Esophagus squamous epithelium (tissue), 5 donors: ENCODE measurements around the gene NDUFC1. TPM values are rescaled to one million over a fixed set of nuclear protein-coding genes. Genes with fewer than 3 reads are reported as not detected.

ENCODE experiments used
- DNase-seq: peaks from one replicate; lab custom pipeline; 2025; lab: John Stamatoyannopoulos, UW
- H3K27ac ChIP-seq, 4 donors: fragments of 200-600 bp; sonication (generic); one replicate each; pipeline ENCODE4 v1.5.1; 2016 to 2019; ENCODE audit warnings: mild to moderate bottlenecking in 1 of 4
- H3K27me3 ChIP-seq, 4 donors: fragments of 200-600 bp; sonication (generic); 1 replicate in 3 of 4; 2 replicates in 1 of 4; pipeline versions ENCODE4 v1.5.1 to v1.6.0; 2017 to 2021; ENCODE audit warnings: antibody characterized with exemption in 1 of 4
- H3K36me3 ChIP-seq, 3 donors: fragments of 200-600 bp; sonication (generic); one replicate each; pipeline ENCODE4 v1.5.1; 2016 to 2019
- H3K4me1 ChIP-seq, 3 donors: fragments of 200-600 bp; sonication (generic); one replicate each; pipeline ENCODE4 v1.5.1; 2017 to 2019
- H3K4me3 ChIP-seq, 4 donors: fragments of 200-600 bp; sonication (generic); 1 replicate in 3 of 4; 2 replicates in 1 of 4; pipeline ENCODE4 v1.5.1; 2016 to 2019; ENCODE audit warnings: mild to moderate bottlenecking in 2 of 4, moderate library complexity in 1 of 4
- H3K9me3 ChIP-seq, 3 donors: fragments of 200-600 bp; sonication (generic); one replicate each; pipeline ENCODE4 v1.5.1; 2016 to 2019
- POLR2A ChIP-seq, 4 donors: fragments of 450-650 bp; IDR thresholded peaks; one replicate each; pipeline ENCODE4 v1.6.1; 2017; ENCODE audit warnings: antibody characterized with exemption in 4 of 4, mild to moderate bottlenecking in 4 of 4, moderate library complexity in 3 of 4
- WGBS, 2 donors: methylation state at CpG; one replicate each; pipeline ENCODE4 v1.1.5; 2018; 5-methylcytosine and 5-hydroxymethylcytosine counted together
- intact Hi-C: fragments of 100-400 bp; cut with DNase I; formaldehyde crosslinking; loops from one replicate; pipeline ENCODE4 v1.15.0; 2022
- total RNA-seq, 4 donors: library from RNA; depleted of rRNA; stranded (reverse); fragments of >200 nt; gene quantifications; one replicate each; pipeline ENCODE4 v1.1.0, GENCODE V29; 2016
- TF ChIP-seq, protein P1 (sequence below), 6 experiments: fragments of 450-650 bp in 4 of 6; fragments of 200-600 bp in 2 of 6; sonication (generic) in 2 of 6; IDR thresholded peaks; one replicate each; pipeline ENCODE4 v1.5.1; 2016 to 2019; ENCODE audit warnings: antibody characterized with exemption in 6 of 6, mild to moderate bottlenecking in 4 of 6, moderate library complexity in 4 of 6
- donor health status: DM: yes; HTN: yes; CAD: no.

NDUFC1 gene
- total RNA-seq, 4 donors from 2014 or later = 24.6 to 57.5 (median 40.9) TPM

GRCh38 chr4:139282721-139283075 lies 19.6 kb downstream of the NDUFC1 start:
- TF ChIP-seq POLR2A (IDR thresholded peaks at IDR 0.05) = no peak
- TF ChIP-seq, protein P1, sequence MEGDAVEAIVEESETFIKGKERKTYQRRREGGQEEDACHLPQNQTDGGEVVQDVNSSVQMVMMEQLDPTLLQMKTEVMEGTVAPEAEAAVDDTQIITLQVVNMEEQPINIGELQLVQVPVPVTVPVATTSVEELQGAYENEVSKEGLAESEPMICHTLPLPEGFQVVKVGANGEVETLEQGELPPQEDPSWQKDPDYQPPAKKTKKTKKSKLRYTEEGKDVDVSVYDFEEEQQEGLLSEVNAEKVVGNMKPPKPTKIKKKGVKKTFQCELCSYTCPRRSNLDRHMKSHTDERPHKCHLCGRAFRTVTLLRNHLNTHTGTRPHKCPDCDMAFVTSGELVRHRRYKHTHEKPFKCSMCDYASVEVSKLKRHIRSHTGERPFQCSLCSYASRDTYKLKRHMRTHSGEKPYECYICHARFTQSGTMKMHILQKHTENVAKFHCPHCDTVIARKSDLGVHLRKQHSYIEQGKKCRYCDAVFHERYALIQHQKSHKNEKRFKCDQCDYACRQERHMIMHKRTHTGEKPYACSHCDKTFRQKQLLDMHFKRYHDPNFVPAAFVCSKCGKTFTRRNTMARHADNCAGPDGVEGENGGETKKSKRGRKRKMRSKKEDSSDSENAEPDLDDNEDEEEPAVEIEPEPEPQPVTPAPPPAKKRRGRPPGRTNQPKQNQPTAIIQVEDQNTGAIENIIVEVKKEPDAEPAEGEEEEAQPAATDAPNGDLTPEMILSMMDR (IDR thresholded peaks at IDR 0.05) = no peak
- peaks cover 11 to 18% (median 12%) of the 10 kb centered on the region in 3 donors for H3K4me1 ChIP-seq
- no peak overlapping the region for H3K4me3 ChIP-seq
- H3K27me3 ChIP-seq = peaks cover 0 to 35% (median 4%) of the 10 kb centered on the region in 4 donors
- peaks cover 0 to 9% (median 0%) of the 10 kb centered on the region in 3 donors for H3K36me3 ChIP-seq
- no peaks in the 10 kb centered on the region for H3K9me3 ChIP-seq
- intact Hi-C loops = no loop called here
- no peak overlapping the region for H3K27ac ChIP-seq
- DNase-seq = no peak

- no peak for DNase-seq
- Histone ChIP-seq H3K4me3 (no peak overlapping the region), H3K9me3 (no peaks in the 10 kb centered on the region), H3K27me3 (peaks cover 0 to 40% (median 4%) of the 10 kb centered on the region in 4 donors), H3K27ac (no peak overlapping the region), H3K36me3 (peaks cover 0 to 4% (median 0%) of the 10 kb centered on the region in 3 donors), H3K4me1 (peaks cover 11 to 18% (median 12%) of the 10 kb centered on the region in 3 donors)
- intact Hi-C loops = no loop called here
- WGBS, 2 donors = 60 to 67% methylated on average over 7 of the region's 7 CpGs
- TF ChIP-seq POLR2A (IDR thresholded peaks at IDR 0.05) = no peak
- TF ChIP-seq, protein P1 (IDR thresholded peaks at IDR 0.05) = no peak
Measured at GRCh38 chr4:139282065-139282720, 20.1 kb downstream of the NDUFC1 start.

DNA sequence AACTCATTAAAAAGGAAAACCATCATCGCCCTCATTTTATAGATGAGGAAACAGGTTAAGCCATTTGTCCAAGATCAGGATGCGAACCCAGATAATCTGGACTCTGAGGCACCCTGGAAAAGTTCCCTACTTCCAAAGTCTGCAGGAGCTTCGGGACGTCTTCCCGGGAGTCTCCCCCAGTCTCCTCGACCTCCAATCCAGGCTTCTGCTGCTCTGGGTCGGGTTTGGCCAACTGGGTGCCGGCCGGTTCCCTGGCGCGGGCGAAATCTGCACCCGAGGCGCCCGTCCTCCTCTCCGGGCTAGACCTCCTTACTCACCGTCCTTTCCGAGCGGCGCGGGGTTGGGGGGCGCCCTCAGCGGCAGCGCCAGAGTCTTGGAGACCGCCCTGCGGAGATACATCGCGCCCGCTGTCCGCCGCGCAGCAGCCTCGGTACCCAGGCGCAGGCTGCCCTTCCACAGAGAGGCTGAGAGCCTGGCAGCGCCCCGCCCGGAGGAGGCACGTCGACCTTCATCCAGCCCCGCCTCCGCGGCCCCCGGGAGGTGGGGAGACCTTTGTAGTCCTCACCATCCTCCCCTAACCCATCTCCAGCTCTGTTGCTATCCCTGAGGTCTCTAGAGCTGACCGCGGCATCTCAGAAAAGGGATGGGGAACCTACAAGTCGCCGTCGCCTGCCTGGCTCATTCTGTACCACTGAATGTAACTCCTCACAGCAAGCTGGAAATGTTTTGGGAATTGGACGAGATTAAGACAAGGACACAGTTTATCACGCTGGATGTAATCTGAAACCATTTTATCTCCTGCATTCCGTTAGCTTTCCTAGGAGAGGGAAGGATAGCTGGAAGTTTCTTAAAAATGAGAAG lies 22.3 kb downstream of the NDUFC1 start, which contains the start of gene MGARP:
Gene MGARP (minus strand): TSS at position 466 of the 861 bp plus-strand sequence. CDS start 67 bp downstream, at position 399.
- H3K9me3 ChIP-seq = no peaks in the 10 kb centered on the region
- intact Hi-C loops = no loop called here
- TF ChIP-seq POLR2A (IDR thresholded peaks at IDR 0.05) = no peak
- TF ChIP-seq, protein P1 (IDR thresholded peaks at IDR 0.05) = no peak
- no peaks in the 10 kb centered on the region for H3K36me3 ChIP-seq
- 16 to 38% methylated on average over 9 to 33 of the region's 51 CpGs for WGBS, 2 donors
- DNase-seq = no peak
- H3K27me3 ChIP-seq = peaks cover 0 to 50% (median 4%) of the 10 kb centered on the region in 4 donors
- H3K4me1 ChIP-seq = peaks cover 11 to 18% (median 12%) of the 10 kb centered on the region in 3 donors
- peak within 1 kb of the TSS; percentile 31 to 70 (median 50) for H3K4me3 ChIP-seq
- H3K27ac ChIP-seq = no peak within 1 kb of the TSS

DNA sequence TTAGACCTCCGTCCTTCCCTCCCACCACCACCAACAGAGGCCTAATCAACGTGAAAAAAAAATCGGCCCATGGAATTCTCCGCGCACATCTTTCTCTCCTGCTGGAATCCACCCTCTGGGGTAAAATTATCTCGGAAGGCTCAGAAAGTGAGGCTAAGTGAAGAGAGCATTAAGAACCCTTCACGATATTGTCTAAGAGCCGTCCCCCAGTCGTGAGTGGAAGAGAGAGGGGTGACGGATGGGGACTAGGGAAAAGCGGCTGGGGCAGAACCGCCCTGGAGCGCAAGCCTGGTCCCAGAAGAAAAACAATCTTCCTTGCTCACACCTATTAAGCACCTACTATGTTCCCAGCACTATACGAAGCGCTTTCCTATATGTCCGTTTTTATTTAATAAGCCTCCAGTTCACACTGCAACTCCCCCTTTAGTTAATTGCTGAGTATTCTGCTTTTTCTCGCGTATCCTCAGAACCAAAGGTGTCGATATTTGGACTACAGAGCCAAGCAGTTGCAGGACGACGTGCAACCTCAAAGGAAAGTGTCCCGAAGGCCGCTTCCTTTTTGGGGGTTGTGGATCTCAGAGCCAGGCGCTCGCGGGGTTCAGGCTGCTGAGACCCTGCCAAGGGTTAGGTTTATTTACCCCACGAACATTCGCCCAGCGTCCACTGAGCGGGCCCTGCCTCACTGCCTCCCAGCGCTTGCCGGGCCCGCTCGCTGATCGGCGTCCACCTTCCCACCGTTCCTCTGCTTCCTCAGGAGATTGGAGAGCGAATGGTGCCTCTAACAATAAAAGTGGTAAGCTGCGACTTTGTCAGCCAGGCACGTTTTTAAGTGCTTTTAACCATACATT lies 23.1 kb downstream of the NDUFC1 start:
- TF ChIP-seq, protein P1 (IDR thresholded peaks at IDR 0.05) = no peak
- no peak for TF ChIP-seq POLR2A (IDR thresholded peaks at IDR 0.05)
- Histone ChIP-seq H3K4me1 (peaks cover 11 to 18% (median 12%) of the 10 kb centered on the region in 3 donors), H3K4me3 (peak overlapping the region; percentile 31 to 70 (median 50)), H3K27me3 (peaks cover 0 to 50% (median 4%) of the 10 kb centered on the region in 4 donors), H3K36me3 (no peaks in the 10 kb centered on the region), H3K9me3 (no peaks in the 10 kb centered on the region), H3K27ac (no peak overlapping the region)
- DNase-seq = no peak
- intact Hi-C loops = no loop called here
- WGBS, 2 donors = 30 to 40% methylated on average over 32 of the region's 40 CpGs
